MM.1S (cell line): ENCODE measurements around the gene POLR2E.

Source experiments
- DNase-seq: peaks from one replicate; pipeline ENCODE4 v3.0.0-alpha.2; 2015
- H2AFZ ChIP-seq: fragments of 300-600 bp; sonication (generic); 2 replicates; pipeline ENCODE4 v1.6.0; 2016; ENCODE audit warnings: antibody characterized with exemption, low read length
- H3F3A ChIP-seq: fragments of 300-600 bp; sonication (generic); 2 replicates; pipeline ENCODE4 v1.6.1; 2016; ENCODE audit warnings: mild to moderate bottlenecking, antibody characterized with exemption, low read length, moderate library complexity, mixed read lengths; ENCODE audit not compliant: insufficient read depth
- H3K27ac ChIP-seq: fragments of 300-600 bp; sonication (generic); 2 replicates; pipeline ENCODE4 v1.5.1; 2016; ENCODE audit warnings: mild to moderate bottlenecking, low read length
- H3K27me3 ChIP-seq: fragments of 300-600 bp; sonication (generic); replicated peaks from 2 replicates; pipeline ENCODE4 v1.6.0; 2016; ENCODE audit warnings: low read length; ENCODE audit not compliant: insufficient read depth
- H3K36me3 ChIP-seq: fragments of 300-600 bp; sonication (generic); replicated peaks from 2 replicates; pipeline ENCODE4 v1.6.1; 2016; ENCODE audit warnings: mild to moderate bottlenecking, low read length, mixed read lengths; ENCODE audit not compliant: insufficient read depth
- H3K4me1 ChIP-seq: fragments of 300-600 bp; sonication (generic); 2 replicates; pipeline ENCODE4 v1.6.1; 2016; ENCODE audit warnings: low read length, mixed read lengths
- H3K4me2 ChIP-seq: fragments of 300-600 bp; sonication (generic); 2 replicates; pipeline ENCODE4 v1.6.0; 2016; ENCODE audit warnings: low read depth, low read length
- H3K4me3 ChIP-seq: fragments of 300-600 bp; sonication (generic); 2 replicates; pipeline ENCODE4 v1.5.1; 2016; ENCODE audit warnings: low read length, mixed read lengths
- H3K79me2 ChIP-seq: fragments of 300-600 bp; sonication (generic); 2 replicates; pipeline ENCODE4 v1.6.1; 2016; ENCODE audit warnings: mixed run types, low read length, mixed read lengths
- H3K9ac ChIP-seq: fragments of 300-600 bp; sonication (generic); 2 replicates; pipeline ENCODE4 v1.6.1; 2016; ENCODE audit warnings: low read length, mixed read lengths
- H3K9me2 ChIP-seq: fragments of 300-600 bp; sonication (generic); replicated peaks from 2 replicates; pipeline ENCODE4 v1.6.1; 2016; ENCODE audit warnings: mild to moderate bottlenecking, low read length, mixed read lengths; ENCODE audit not compliant: insufficient read depth
- H3K9me3 ChIP-seq: fragments of 300-600 bp; sonication (generic); replicated peaks from 2 replicates; pipeline ENCODE4 v1.6.1; 2016; ENCODE audit warnings: mild to moderate bottlenecking, low read length, mixed read lengths; ENCODE audit not compliant: insufficient read depth
- H4K20me1 ChIP-seq: fragments of 300-600 bp; sonication (generic); 2 replicates; pipeline ENCODE4 v1.6.1; 2016; ENCODE audit warnings: mild to moderate bottlenecking, low read length, moderate library complexity, mixed read lengths; ENCODE audit not compliant: insufficient read depth
- CTCF ChIP-seq: fragments of 300-600 bp; sonication (generic); IDR thresholded peaks from 2 replicates; pipeline ENCODE4 v1.5.1; 2016; ENCODE audit warnings: antibody characterized with exemption, low read length, mixed read lengths
- EZH2 ChIP-seq: fragments of 300-600 bp; sonication (generic); optimal IDR thresholded peaks from 2 replicates; pipeline ENCODE3; 2017; ENCODE audit warnings: low read depth, mild to moderate bottlenecking, antibody characterized with exemption, low read length, mixed read lengths
- EZH2phosphoT487 ChIP-seq: fragments of 300-600 bp; sonication (generic); IDR thresholded peaks from 2 replicates; pipeline ENCODE4 v1.6.1; 2018; ENCODE audit warnings: antibody characterized with exemption, low read length

POLR2E gene

GRCh38 chr19:1094655-1094977, 559 bp downstream of the POLR2E start:
- H3K79me2 ChIP-seq: peaks cover 38% of the 10 kb centered on the region
- H3K4me2 ChIP-seq: peak overlapping the region; percentile 63
- no peak overlapping the region for H3K27ac ChIP-seq
- H3K9ac ChIP-seq: peak overlapping the region; percentile 79
- H3K4me3 ChIP-seq: peak overlapping the region; percentile 81
- no peaks in the 10 kb centered on the region for H3K9me3 ChIP-seq
- H3K9me2 ChIP-seq: no peaks in the 10 kb centered on the region
- peaks cover 13% of the 10 kb centered on the region for H3K4me1 ChIP-seq
- 0 out of 2 replicates have a peak, but pooled peaks cover 7% of the 10 kb centered on the region for H3F3A ChIP-seq
- no peak for DNase-seq
- H2AFZ ChIP-seq: no peak overlapping the region
- no peaks in the 10 kb centered on the region for H3K27me3 ChIP-seq
- TF ChIP-seq EZH2 (no peak), CTCF (no peak), EZH2phosphoT487 (no peak)
- peaks cover 7% of the 10 kb centered on the region; the same call in 1 of the 2 replicates for H4K20me1 ChIP-seq
- H3K36me3 ChIP-seq: no peaks in the 10 kb centered on the region

- peaks cover 13% of the 10 kb centered on the region for H3K4me1 ChIP-seq
- H3K4me3 ChIP-seq: peak overlapping the region; percentile 81
- H3K27ac ChIP-seq: no peak overlapping the region
- H4K20me1 ChIP-seq: peaks cover 7% of the 10 kb centered on the region; the same call in 1 of the 2 replicates
- peak overlapping the region; percentile 79 for H3K9ac ChIP-seq
- H3K9me3 ChIP-seq: no peaks in the 10 kb centered on the region
- H3K27me3 ChIP-seq: no peaks in the 10 kb centered on the region
- no peaks in the 10 kb centered on the region for H3K9me2 ChIP-seq
- peak overlapping the region; percentile 63 for H3K4me2 ChIP-seq
- H3F3A ChIP-seq: 0 out of 2 replicates have a peak, but pooled peaks cover 7% of the 10 kb centered on the region
- peaks cover 38% of the 10 kb centered on the region for H3K79me2 ChIP-seq
- no peak for TF ChIP-seq CTCF
- TF ChIP-seq EZH2: no peak
- TF ChIP-seq EZH2phosphoT487: no peak
- no peak overlapping the region for H2AFZ ChIP-seq
- peaks cover under 1% of the 10 kb centered on the region; the same call in 1 of the 2 replicates for H3K36me3 ChIP-seq
- no peak for DNase-seq
Observed at GRCh38 chr19:1093811-1094553, 1.2 kb downstream of the POLR2E start.

DNA sequence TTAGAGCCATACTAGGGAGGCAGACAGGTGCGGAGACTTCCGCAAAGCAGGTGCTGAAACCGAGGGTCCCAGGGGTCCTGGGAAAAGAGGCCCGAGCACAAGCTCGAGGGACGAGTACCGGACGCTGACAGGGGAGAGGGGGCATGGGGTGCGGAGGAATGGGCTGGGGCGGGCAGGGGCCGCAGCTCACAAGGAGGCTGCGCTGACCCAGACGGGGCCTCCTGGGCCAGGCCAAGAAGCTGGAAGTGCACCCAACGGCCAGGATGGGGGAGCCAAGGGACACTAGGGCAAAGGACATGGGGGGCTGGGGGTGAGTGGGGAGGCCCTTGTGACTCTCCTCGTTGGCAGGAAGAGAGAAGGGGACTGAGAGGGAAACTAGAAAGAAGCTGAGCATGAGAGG, 1.8 kb downstream of the POLR2E start:
- Histone ChIP-seq H3K4me2 (peak overlapping the region; percentile 63; the same call in 1 of the 2 replicates), H3K9ac (no peak overlapping the region), H3F3A (0 out of 2 replicates have a peak, but pooled peaks cover 11% of the 10 kb centered on the region), H3K27me3 (no peaks in the 10 kb centered on the region), H3K27ac (no peak overlapping the region), H4K20me1 (peaks cover 7% of the 10 kb centered on the region; the same call in 1 of the 2 replicates), H3K36me3 (peaks cover 5% of the 10 kb centered on the region; the same call in 1 of the 2 replicates), H3K79me2 (peaks cover 38% of the 10 kb centered on the region), H3K9me2 (no peaks in the 10 kb centered on the region), H3K4me3 (no peak overlapping the region), H2AFZ (no peak overlapping the region), H3K4me1 (peaks cover 13% of the 10 kb centered on the region), H3K9me3 (no peaks in the 10 kb centered on the region)
- no peak for DNase-seq
- TF ChIP-seq EZH2 (no peak), CTCF (no peak), EZH2phosphoT487 (no peak)
